Osteoblast (primary cell): Measurements from ENCODE around the gene QSOX1. TPM values are rescaled to one million over a fixed set of nuclear protein-coding genes. Genes with fewer than 3 reads are reported as not detected.
A peak's percentile ranks its signal among the peaks of the same experiment; 100 is the strongest.

Source experiments
- DNase-seq: peaks from one replicate; pipeline ENCODE4 v3.0.0; 2011; ENCODE audit warnings: low spot score, mixed read lengths; ENCODE audit not compliant: insufficient read length; ENCODE audit errors: missing footprints
- H2AFZ ChIP-seq: 2 replicates; pipeline ENCODE4 v1.6.0; 2011; ENCODE audit warnings: mild to moderate bottlenecking, low read length
- H3K27ac ChIP-seq: 2 replicates; pipeline ENCODE4 v1.5.1; 2011; ENCODE audit warnings: mild to moderate bottlenecking, low read depth, low read length, moderate library complexity
- H3K27me3 ChIP-seq: 2 replicates; pipeline ENCODE4 v1.6.0; 2012; ENCODE audit warnings: mild to moderate bottlenecking, control low read depth, inconsistent platforms, low read length, moderate library complexity; ENCODE audit not compliant: insufficient read depth
- H3K36me3 ChIP-seq: 2 replicates; pipeline ENCODE4 v1.5.1; 2011; ENCODE audit warnings: mild to moderate bottlenecking, low read length, control low read depth, moderate library complexity; ENCODE audit not compliant: insufficient read depth
- H3K4me1 ChIP-seq: 2 replicates; pipeline ENCODE4 v1.5.1; 2011; ENCODE audit warnings: mild to moderate bottlenecking, low read length, control low read depth, moderate library complexity; ENCODE audit not compliant: insufficient read depth
- H3K4me2 ChIP-seq: 2 replicates; pipeline ENCODE4 v1.6.0; 2011; ENCODE audit warnings: mild to moderate bottlenecking, low read length; ENCODE audit not compliant: insufficient read depth
- H3K4me3 ChIP-seq: fragments of 200-600 bp; sonication (generic); 3 replicates; pipeline ENCODE4 v1.5.1; 2012; ENCODE audit warnings: mild to moderate bottlenecking, low read length, inconsistent platforms; ENCODE audit not compliant: insufficient read depth
- H3K79me2 ChIP-seq: 2 replicates; pipeline ENCODE4 v1.6.0; 2012; ENCODE audit warnings: mild to moderate bottlenecking, low read length, control low read depth, inconsistent platforms; ENCODE audit not compliant: insufficient read depth
- H3K9me3 ChIP-seq: 2 replicates; pipeline ENCODE4 v1.5.1; 2011; ENCODE audit warnings: low read depth, low read length, control low read depth
- H4K20me1 ChIP-seq: 2 replicates; pipeline ENCODE4 v1.6.0; 2012; ENCODE audit warnings: mild to moderate bottlenecking, low read length, control low read depth; ENCODE audit not compliant: insufficient read depth
- CTCF ChIP-seq: IDR thresholded peaks from 2 replicates; pipeline ENCODE4 v1.5.1; 2011; ENCODE audit warnings: mild to moderate bottlenecking, low read depth, low read length, moderate library complexity; ENCODE audit errors: extremely low read depth
- total RNA-seq: library from RNA; depleted of rRNA; stranded (reverse); fragments of >200 nt; gene quantifications from 2 replicates; pipeline ENCODE4 v1.2.3, GENCODE V29; 2012

The QSOX1 gene
- total RNA-seq, 1 donor: 373 TPM

GRCh38 chr1:180228648-180229482 lies 74.2 kb downstream of the QSOX1 start:
- no peak overlapping the region for H3K27ac ChIP-seq
- peak; percentile 86 for DNase-seq
- no peak for TF ChIP-seq CTCF
- peaks cover 91% of the 10 kb centered on the region for H3K27me3 ChIP-seq
- H3K4me1 ChIP-seq: peaks cover 12% of the 10 kb centered on the region
- H4K20me1 ChIP-seq: peaks cover 2% of the 10 kb centered on the region
- peak overlapping the region; percentile 76 for H3K4me2 ChIP-seq
- H3K79me2 ChIP-seq: no peaks in the 10 kb centered on the region
- no peak overlapping the region for H2AFZ ChIP-seq
- H3K4me3 ChIP-seq: peak overlapping the region; percentile 66
- no peaks in the 10 kb centered on the region for H3K9me3 ChIP-seq
- H3K36me3 ChIP-seq: no peaks in the 10 kb centered on the region

- DNase-seq: peak; percentile 95
- H3K4me1 ChIP-seq: peaks cover 12% of the 10 kb centered on the region
- no peaks in the 10 kb centered on the region for H3K79me2 ChIP-seq
- no peaks in the 10 kb centered on the region for H3K9me3 ChIP-seq
- H3K4me3 ChIP-seq: peak within 1 kb of the TSS; percentile 70
- H3K27ac ChIP-seq: no peak within 1 kb of the TSS
- H3K4me2 ChIP-seq: peak within 1 kb of the TSS; percentile 94
- H4K20me1 ChIP-seq: peaks cover 2% of the 10 kb centered on the region
- TF ChIP-seq CTCF: no peak
- peak within 1 kb of the TSS; percentile 89 for H2AFZ ChIP-seq
- H3K27me3 ChIP-seq: peaks cover 91% of the 10 kb centered on the region
- H3K36me3 ChIP-seq: no peaks in the 10 kb centered on the region
Measured at GRCh38 chr1:180229483-180230415, 75.1 kb downstream of the QSOX1 start, which contains the start of gene LHX4. Gene LHX4, plus strand, starts transcription at chr1:180230264. Its CDS starts 266 bp downstream, at chr1:180230530.

GRCh38 chr1:180230416-180230790 lies 75.7 kb downstream of the QSOX1 start:
- Histone ChIP-seq H3K27ac (no peak overlapping the region), H3K4me2 (peak overlapping the region; percentile 94), H3K79me2 (no peaks in the 10 kb centered on the region), H3K9me3 (no peaks in the 10 kb centered on the region), H2AFZ (peak overlapping the region; percentile 89), H3K36me3 (no peaks in the 10 kb centered on the region), H4K20me1 (peaks cover 2% of the 10 kb centered on the region), H3K4me3 (peak overlapping the region; percentile 70), H3K4me1 (peaks cover 12% of the 10 kb centered on the region), H3K27me3 (peaks cover 91% of the 10 kb centered on the region)
- TF ChIP-seq CTCF: no peak
- peak; percentile 96 for DNase-seq
